GM12891 (cell line): ENCODE results near the gene HAP1.

Source experiments
- PAX5 ChIP-seq: IDR thresholded peaks from 2 replicates; pipeline ENCODE4 v1.6.1; 2011; ENCODE audit warnings: low read length, moderate library complexity, mild to moderate bottlenecking; ENCODE audit not compliant: insufficient read depth, severe bottlenecking
- POLR2A ChIP-seq: IDR thresholded peaks from 2 replicates; pipeline ENCODE4 v1.6.1; 2011; ENCODE audit warnings: low read depth, low read length, control low read depth
- POLR2AphosphoS5 ChIP-seq: IDR thresholded peaks from 2 replicates; pipeline ENCODE4 v1.6.1; 2011; ENCODE audit warnings: low read depth, low read length, control low read depth
- POU2F2 ChIP-seq: IDR thresholded peaks from 2 replicates; pipeline ENCODE4 v1.6.1; 2011; ENCODE audit warnings: low read depth, mild to moderate bottlenecking, control low read depth, low read length, moderate library complexity
- SPI1 ChIP-seq: IDR thresholded peaks from 2 replicates; pipeline ENCODE4 v1.6.1; 2011; ENCODE audit warnings: low read depth, low read length, control low read depth
- TAF1 ChIP-seq: IDR thresholded peaks from 2 replicates; pipeline ENCODE4 v1.6.1; 2011; ENCODE audit warnings: low read depth, low read length, control low read depth

- TF ChIP-seq POLR2A (no peak), POU2F2 (no peak), POLR2AphosphoS5 (no peak), TAF1 (no peak), SPI1 (no peak), PAX5 (no peak)
These were observed 58.4 kb downstream of the HAP1 start for GRCh38 chr17:41676058-41676419.
